Endothelial cell (in vitro differentiated cells): ENCODE measurements around the gene CDA. TPM values are rescaled to one million over a fixed set of nuclear protein-coding genes. Genes with fewer than 3 reads are reported as not detected.

Experiments
- DNase-seq: peaks from one replicate; pipeline ENCODE4 v3.0.0; 2021; ENCODE audit warnings: low spot score
- H3K27ac Mint-ChIP-seq: one replicate; pipeline ENCODE4 v1.8.0; 2021; ENCODE audit warnings: mixed read lengths, inconsistent platforms; ENCODE audit not compliant: unreplicated experiment
- H3K27me3 Mint-ChIP-seq: one replicate; pipeline ENCODE4 v1.8.0; 2021; ENCODE audit warnings: mild to moderate bottlenecking, moderate library complexity, mixed read lengths, inconsistent platforms; ENCODE audit not compliant: unreplicated experiment
- H3K36me3 Mint-ChIP-seq: one replicate; pipeline ENCODE4 v1.8.0; 2021; ENCODE audit warnings: mild to moderate bottlenecking, low read depth, mixed read lengths, inconsistent platforms; ENCODE audit not compliant: unreplicated experiment
- H3K4me1 Mint-ChIP-seq: one replicate; pipeline ENCODE4 v1.8.0; 2021; ENCODE audit warnings: mild to moderate bottlenecking, mixed read lengths, inconsistent platforms; ENCODE audit not compliant: unreplicated experiment
- H3K4me3 Mint-ChIP-seq: one replicate; pipeline ENCODE4 v1.8.0; 2021; ENCODE audit warnings: mild to moderate bottlenecking, mixed read lengths, inconsistent platforms; ENCODE audit not compliant: unreplicated experiment
- H3K9me3 Mint-ChIP-seq: one replicate; pipeline ENCODE4 v1.8.0; 2021; ENCODE audit warnings: mixed read lengths, inconsistent platforms; ENCODE audit not compliant: unreplicated experiment
- CTCF ChIP-seq: fragments of 200-600 bp; sonication (generic); IDR thresholded peaks from one replicate; pipeline ENCODE4 v1.5.0; 2021; ENCODE audit warnings: antibody characterized with exemption; ENCODE audit not compliant: unreplicated experiment
- total RNA-seq: library from RNA; stranded (reverse); fragmentation: NEBNext Ultra II Directional; extraction: Animal tissue kit (Norgen Biotek cat#: 25700); gene quantifications from one replicate; pipeline ENCODE4 v1.2.1, GENCODE V29; 2021; ENCODE audit not compliant: unreplicated experiment

Gene CDA
- total RNA-seq, 1 donor from 2014 or later, result 1.1 TPM

GRCh38 chr1:20565234-20565633 is 23.7 kb upstream of the CDA start:
- no peaks in the 10 kb centered on the region for H3K9me3 Mint-ChIP-seq
- no peak overlapping the region for H3K27ac Mint-ChIP-seq
- peaks cover 4% of the 10 kb centered on the region for H3K27me3 Mint-ChIP-seq
- no peaks in the 10 kb centered on the region for H3K36me3 Mint-ChIP-seq
- TF ChIP-seq CTCF, result no peak
- H3K4me1 Mint-ChIP-seq, result peaks cover 22% of the 10 kb centered on the region
- DNase-seq, result no peak
- H3K4me3 Mint-ChIP-seq, result no peak overlapping the region

- Mint-ChIP-seq H3K9me3 (no peaks in the 10 kb centered on the region), H3K4me3 (no peak overlapping the region), H3K27me3 (no peaks in the 10 kb centered on the region)
Measured at GRCh38 chr1:20569523-20570098, 19.3 kb upstream of the CDA start.

GRCh38 chr1:20571427-20571826 is 17.5 kb upstream of the CDA start:
- DNase-seq, result no peak

More at GRCh38 chr1:20569523-20570098, 19.3 kb upstream of the CDA start:
- Mint-ChIP-seq H3K36me3 (no peaks in the 10 kb centered on the region), H3K4me1 (peaks cover 19% of the 10 kb centered on the region), H3K27ac (no peak overlapping the region)
- no peak for DNase-seq
- TF ChIP-seq CTCF, result no peak

GRCh38 chr1:20573987-20574386 is 14.9 kb upstream of the CDA start:
- Mint-ChIP-seq H3K36me3 (no peaks in the 10 kb centered on the region), H3K4me3 (no peak overlapping the region), H3K4me1 (peaks cover 10% of the 10 kb centered on the region), H3K27me3 (no peaks in the 10 kb centered on the region), H3K27ac (peak overlapping the region; percentile 21), H3K9me3 (no peaks in the 10 kb centered on the region)
- TF ChIP-seq CTCF, result no peak
- no peak for DNase-seq

More at GRCh38 chr1:20571427-20571826, 17.5 kb upstream of the CDA start:
- Mint-ChIP-seq H3K9me3 (no peaks in the 10 kb centered on the region), H3K27ac (no peak overlapping the region), H3K4me3 (no peak overlapping the region), H3K4me1 (peaks cover 10% of the 10 kb centered on the region), H3K27me3 (no peaks in the 10 kb centered on the region), H3K36me3 (no peaks in the 10 kb centered on the region)
- no peak for TF ChIP-seq CTCF

- TF ChIP-seq CTCF, result peak; percentile 70
- peak; percentile 81 for DNase-seq
- no peak overlapping the region for H3K27ac Mint-ChIP-seq
- no peaks in the 10 kb centered on the region for H3K36me3 Mint-ChIP-seq
- no peak overlapping the region for H3K4me3 Mint-ChIP-seq
- no peaks in the 10 kb centered on the region for H3K9me3 Mint-ChIP-seq
- H3K4me1 Mint-ChIP-seq, result peaks cover 10% of the 10 kb centered on the region
- H3K27me3 Mint-ChIP-seq, result no peaks in the 10 kb centered on the region
Measured at GRCh38 chr1:20574686-20575540, 14.0 kb upstream of the CDA start.
